Measurements from ENCODE around the gene TOPAZ1. TPM values are rescaled to one million over a fixed set of nuclear protein-coding genes. Genes with fewer than 3 reads are reported as not detected.
"Not testable (repeated sequence)": the region's sequence is repeated elsewhere in the genome, so short reads cannot be mapped to it uniquely, and the experiment has no call there.

Gene TOPAZ1
- total RNA-seq, 1 donor from 2014 or later, result not detected

GRCh38 chr3:44321335-44321734 lies 79.6 kb downstream of the TOPAZ1 start:
- no peak for DNase-seq (ENCODE audit: missing footprints)
- no peak for ATAC-seq
- intact Hi-C loops (cut with DNase I), result loop anchor here (5.0 to 10.0 kb wide), 4 partner anchors 156 to 591 kb away; partner anchors contain the start of genes ZNF197 and ZNF445

DNA sequence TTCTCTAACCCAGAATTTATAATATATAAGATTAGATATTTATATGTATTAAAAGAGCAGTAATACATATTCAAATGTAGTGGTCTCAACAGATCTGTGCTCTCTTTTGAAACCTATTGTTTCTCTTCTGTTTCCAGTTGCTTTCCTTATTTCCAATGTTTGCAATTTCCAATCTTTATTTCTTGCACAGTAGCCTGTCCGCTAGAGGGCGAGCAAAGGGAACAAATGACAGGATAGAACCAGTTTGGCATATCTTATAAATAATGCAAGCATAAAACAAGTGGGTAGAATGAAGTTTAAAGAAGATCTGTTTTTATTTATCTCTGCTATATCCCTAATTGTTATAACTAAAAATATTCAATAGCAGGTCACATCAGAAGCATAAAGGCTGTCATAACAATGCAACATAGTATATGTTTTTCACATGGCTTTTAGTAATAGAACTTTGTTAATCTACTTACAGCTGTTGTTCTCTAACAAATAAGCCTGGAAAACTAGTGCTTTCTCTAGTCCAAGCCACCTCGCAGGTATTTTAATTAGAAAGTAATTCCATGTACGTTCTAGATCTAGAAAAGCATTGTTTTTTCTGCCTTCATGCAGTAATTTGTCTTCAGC lies 81.8 kb downstream of the TOPAZ1 start:
- intact Hi-C loops (cut with DNase I), result loop anchor here (5.0 to 10.0 kb wide), 4 partner anchors 154 to 589 kb away; partner anchors contain the start of genes ZNF197 and ZNF445
- ATAC-seq (no peak), DNase-seq (ENCODE audit: missing footprints) (peak; percentile 71)

- DNase-seq (ENCODE audit: missing footprints) (no peak), ATAC-seq (no peak)
- intact Hi-C loops (cut with DNase I), result loop anchor here (5.0 to 10.0 kb wide), 4 partner anchors 153 to 588 kb away; partner anchors contain the start of genes ZNF197 and ZNF445
Measured at GRCh38 chr3:44324584-44324983, 82.9 kb downstream of the TOPAZ1 start.

DNA sequence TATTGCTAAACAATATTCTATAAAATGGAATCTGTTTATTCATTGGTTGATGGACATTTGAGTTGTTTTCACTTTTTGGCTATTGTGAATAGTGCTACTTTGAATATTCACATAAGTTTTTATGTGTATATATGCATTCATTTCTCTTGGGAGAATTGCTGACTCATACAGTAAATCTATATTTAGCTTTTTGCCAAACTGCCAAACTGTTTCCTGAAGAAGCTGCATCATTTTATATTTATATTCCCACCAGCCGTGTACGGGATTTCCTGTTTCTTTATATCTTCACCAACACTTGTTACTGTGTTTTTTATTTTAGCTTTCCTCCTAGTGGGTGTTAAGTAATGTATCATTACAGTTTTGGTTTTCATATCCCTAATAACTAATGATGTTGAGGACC lies 84.3 kb downstream of the TOPAZ1 start:
- no peak for DNase-seq (ENCODE audit: missing footprints)
- intact Hi-C loops (cut with DNase I), result loop anchor here (10.0 kb wide), 1 partner anchor 299 kb away; the partner anchor contains the start of gene ZNF197
- no peak for ATAC-seq

- intact Hi-C loops (cut with DNase I), result loop anchor here (10.0 kb wide), 1 partner anchor 298 kb away; the partner anchor contains the start of gene ZNF197
- ATAC-seq (no peak), DNase-seq (ENCODE audit: missing footprints) (no peak)
Measured at GRCh38 chr3:44326515-44326914, 84.8 kb downstream of the TOPAZ1 start.

- DNase-seq (ENCODE audit: missing footprints), result no peak
- intact Hi-C loops (cut with DNase I), result loop anchor here (10.0 kb wide), 1 partner anchor 295 kb away; the partner anchor contains the start of gene ZNF197
- no peak for ATAC-seq
Measured at GRCh38 chr3:44329946-44330345, 88.3 kb downstream of the TOPAZ1 start.

GRCh38 chr3:44330444-44330843 lies 88.8 kb downstream of the TOPAZ1 start:
- DNase-seq (ENCODE audit: missing footprints), result no peak
- ATAC-seq, result no peak
- intact Hi-C loops (cut with DNase I), result no loop called here

GRCh38 chr3:44334326-44334725 lies 92.6 kb downstream of the TOPAZ1 start:
- ATAC-seq, result no peak
- intact Hi-C loops (cut with DNase I), result no loop called here

DNA sequence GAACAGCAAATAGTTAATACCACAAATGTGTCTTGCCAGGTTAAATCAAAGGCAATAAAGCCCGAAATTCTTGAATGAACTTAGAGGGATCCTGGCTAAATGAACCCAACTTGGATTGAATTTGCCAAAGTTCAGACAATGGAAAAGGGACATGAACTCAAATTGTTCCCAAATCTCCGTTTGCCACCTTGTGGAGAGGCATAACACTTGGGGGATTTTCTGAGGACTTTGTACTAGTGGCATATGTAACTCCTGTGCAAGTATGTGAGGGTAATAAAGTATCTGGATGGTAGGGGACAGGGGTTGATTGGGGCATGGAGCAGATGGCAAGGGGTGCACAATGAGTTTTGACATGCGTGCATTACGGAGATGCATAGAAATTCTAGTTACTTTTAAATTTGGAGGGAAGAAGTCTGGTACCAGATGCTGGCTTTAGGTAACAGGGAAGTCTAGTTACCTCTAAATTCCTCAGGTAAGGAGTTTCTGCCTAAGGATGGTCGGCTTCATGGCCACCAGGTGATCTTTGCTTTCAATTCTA lies 95.6 kb downstream of the TOPAZ1 start:
- intact Hi-C loops (cut with DNase I), result no loop called here
- DNase-seq (ENCODE audit: missing footprints) (no peak), ATAC-seq (no peak)

More at GRCh38 chr3:44334326-44334725, 92.6 kb downstream of the TOPAZ1 start:
- no peak for DNase-seq (ENCODE audit: missing footprints)

DNA sequence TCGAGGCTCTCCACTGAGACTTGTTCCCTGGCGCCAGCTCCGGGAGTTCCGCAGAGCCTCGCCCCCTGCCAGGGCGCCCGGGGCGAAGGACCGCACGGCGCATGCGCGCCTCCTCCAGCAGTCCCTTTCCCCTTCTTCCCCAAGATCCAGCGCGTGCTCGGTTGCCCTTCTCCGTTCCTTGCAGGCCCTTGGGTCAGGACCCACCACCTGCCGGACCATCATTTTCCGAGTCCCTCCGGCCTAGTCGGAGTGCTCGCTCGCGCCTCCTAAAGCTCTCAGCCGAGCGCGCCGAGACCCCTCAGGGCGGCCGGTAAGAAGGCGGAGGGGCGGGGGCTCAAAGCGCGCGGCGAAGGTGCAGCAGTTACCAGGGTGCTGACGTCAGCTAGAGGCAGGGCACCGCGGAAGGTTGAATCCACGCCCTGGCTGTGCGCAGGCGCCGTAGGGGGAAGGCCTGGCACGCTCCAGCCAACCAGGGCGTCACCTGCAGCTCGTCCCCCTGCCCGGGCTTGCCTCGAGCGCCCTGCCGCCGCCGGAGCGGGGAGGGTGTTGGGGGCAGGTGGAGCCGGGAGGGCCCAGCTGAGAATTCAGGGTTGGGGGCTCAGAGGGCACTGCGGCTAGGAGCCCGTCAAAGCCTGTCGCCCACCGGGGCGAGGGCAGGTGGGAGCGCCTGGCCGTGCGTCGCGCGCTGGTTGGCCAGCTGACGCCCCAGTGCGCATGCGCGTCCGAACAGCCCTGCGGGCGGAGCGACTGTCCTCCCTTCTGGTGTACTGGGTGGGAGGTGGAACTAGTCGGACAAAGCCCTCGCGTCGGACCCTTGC lies 96.5 kb downstream of the TOPAZ1 start, which contains the start of gene TCAIM:
Gene TCAIM, plus strand, starts transcription at position 757 of the 818 bp plus-strand sequence. CDS start 16,017 bp downstream, outside the sequence.
- DNase-seq (ENCODE audit: missing footprints), result peak; percentile 99
- ATAC-seq, result peak; percentile 98
- intact Hi-C loops (cut with DNase I), result no loop called here

GRCh38 chr3:44338828-44339127 lies 97.1 kb downstream of the TOPAZ1 start:
- DNase-seq (ENCODE audit: missing footprints), result no peak
- ATAC-seq, result no peak
- intact Hi-C loops (cut with DNase I), result no loop called here

DNA sequence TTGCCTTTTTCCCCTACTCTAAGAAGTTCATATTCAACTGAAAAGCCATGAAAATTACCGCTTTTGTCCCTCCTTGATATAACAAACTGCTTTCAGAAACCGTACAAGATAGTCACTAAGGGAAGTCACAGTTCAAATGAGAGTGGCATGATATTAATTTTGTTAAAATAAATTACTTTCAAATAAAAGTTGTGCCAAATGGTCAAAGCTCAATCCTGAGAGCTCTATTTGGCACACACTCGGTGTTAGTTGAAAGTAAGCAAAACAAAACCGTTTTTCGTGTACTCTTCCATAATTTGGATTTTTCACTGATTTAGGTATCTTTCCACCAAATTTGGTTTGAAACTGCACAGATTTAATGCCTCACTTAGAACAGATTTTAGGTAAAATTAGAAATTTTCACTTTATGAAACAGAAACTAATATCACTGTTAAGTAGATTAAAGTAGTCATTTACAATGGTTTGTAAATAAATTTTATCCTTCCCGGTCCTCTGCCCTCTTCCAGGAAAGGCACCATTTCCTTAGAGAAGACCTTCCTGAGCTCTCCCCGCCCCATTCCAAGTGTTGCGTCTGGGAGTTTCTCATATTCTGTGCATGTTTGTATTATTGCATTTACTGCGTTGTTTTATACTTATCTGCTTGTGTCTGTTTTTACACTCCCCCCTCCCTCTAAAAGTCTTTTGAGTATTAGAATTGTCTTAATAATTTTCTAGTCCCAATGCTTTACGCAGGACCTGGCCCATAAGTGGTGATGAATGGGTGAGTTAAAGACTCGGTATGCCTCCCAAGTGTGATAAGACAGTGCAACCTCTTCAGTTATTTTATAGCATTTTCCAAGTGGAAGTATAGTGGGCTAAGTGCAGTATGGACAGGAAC lies 97.7 kb downstream of the TOPAZ1 start:
- no peak for ATAC-seq
- no peak for DNase-seq (ENCODE audit: missing footprints)
- intact Hi-C loops (cut with DNase I), result no loop called here

DNA sequence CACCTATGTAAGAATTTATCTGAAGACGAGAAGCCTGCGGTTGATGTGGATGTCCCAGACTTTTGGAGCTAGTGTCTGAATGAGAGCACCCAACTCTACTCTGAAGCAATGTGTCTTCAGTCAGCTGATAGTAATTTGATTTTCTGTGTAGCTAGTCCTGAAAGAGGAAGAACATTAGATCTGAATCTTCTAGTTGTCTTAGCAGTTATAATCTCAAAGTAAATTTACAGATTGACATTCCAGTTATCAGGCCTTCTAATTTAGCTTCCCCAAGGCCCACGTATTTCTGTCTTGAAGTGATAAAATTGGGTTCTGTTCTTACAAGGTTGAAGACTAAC lies 98.3 kb downstream of the TOPAZ1 start:
- intact Hi-C loops (cut with DNase I), result no loop called here
- ATAC-seq, result no peak
- no peak for DNase-seq (ENCODE audit: missing footprints)

DNA sequence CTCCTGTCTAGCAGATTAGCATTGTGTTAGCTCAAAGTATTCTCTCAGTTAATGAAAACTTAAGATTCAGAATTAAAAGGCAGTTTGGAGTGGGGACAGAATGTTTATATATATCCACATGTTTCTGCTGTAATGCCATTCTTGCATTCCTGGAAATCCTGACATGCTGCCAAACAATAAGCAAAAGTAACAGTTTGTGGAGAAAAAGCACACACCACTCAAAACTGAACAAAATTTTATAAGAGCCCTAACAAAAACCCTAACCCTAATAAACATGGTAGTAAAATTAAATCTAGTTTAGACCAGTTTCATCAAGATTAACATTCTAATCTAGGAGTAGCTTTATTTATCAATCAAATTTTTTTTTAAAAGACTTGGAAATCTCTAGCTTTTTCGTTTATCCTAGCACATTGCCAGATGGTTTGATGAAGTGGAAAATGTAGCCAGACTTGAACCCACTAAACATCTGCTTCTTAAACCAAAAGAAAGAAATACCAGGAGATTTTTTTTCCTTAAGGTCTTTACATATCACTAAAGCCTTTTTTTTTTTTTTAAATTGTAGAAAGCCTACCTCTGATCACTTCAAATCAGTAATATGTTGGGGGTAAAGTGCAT lies 100.6 kb downstream of the TOPAZ1 start:
- DNase-seq (ENCODE audit: missing footprints), result no peak
- intact Hi-C loops (cut with DNase I), result no loop called here
- no peak for ATAC-seq

GRCh38 chr3:44343421-44343820 lies 101.7 kb downstream of the TOPAZ1 start:
- DNase-seq (ENCODE audit: missing footprints), result no peak
- intact Hi-C loops (cut with DNase I), result no loop called here
- no peak for ATAC-seq

GRCh38 chr3:44346590-44346989 lies 104.9 kb downstream of the TOPAZ1 start:
- ATAC-seq; DNase-seq (ENCODE audit: missing footprints); intact Hi-C loops (cut with DNase I): not testable (repeated sequence)

DNA sequence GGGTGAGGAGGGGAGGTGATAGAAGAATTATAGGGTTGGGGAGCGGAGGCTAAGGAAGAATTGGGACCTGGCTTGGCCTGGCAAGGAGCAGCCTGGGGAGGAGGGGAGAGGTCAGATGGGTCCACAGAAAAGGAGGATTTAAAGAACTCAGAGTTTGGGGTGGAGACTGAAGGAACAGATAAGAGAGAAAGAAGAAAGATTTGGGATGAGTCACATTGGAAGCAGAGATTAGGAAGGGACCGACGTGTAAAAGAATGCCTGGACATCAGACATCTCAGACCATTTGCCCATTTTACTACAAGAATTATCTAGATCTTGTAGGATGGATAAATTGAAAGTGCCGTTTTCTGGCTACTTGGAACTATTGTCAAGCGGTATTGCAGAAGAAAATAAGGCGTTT lies 107.3 kb downstream of the TOPAZ1 start:
- DNase-seq (ENCODE audit: missing footprints), result no peak
- no peak for ATAC-seq
- intact Hi-C loops (cut with DNase I), result no loop called here

DNA sequence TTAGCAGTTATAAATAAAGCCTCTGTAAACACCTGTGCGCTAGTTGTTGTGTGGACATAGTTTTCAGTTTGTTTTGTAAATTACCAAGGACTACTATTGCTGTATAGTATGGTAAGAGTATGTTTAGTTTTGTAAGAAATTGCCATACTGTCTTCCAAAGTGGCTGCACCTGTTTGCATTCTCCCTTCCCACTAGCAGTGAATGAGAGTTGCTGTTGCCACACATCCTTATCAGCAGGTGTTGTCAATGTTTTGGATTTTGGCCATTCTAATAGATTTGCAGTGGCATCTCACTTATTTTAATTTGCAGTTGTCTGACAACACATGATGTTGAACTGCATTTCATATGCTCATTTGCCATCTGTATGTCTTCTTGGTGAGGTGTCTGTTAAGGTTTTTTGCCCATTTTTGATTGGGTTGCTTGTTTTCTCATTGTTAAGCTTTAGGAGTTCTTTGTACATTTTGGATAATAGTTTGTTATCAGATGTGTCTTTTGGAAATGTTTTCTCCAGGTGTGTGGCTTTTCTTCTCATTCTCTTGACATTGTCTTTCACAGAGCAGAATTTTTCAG lies 111.8 kb downstream of the TOPAZ1 start:
- intact Hi-C loops (cut with DNase I), result no loop called here
- no peak for DNase-seq (ENCODE audit: missing footprints)
- no peak for ATAC-seq

All from Right ventricle myocardium inferior (tissue), 1 donor.